DND-41 (cell line): ENCODE measurements around the gene DNAI7.
A peak's percentile ranks its signal among the peaks of the same experiment; 100 is the strongest.

Experiments
- ATAC-seq: fragments of 200-7000 bp; cut with Tn5 transposase; 3 replicates; pipeline ENCODE4 v1.9.1; 2021; ENCODE audit warnings: low read depth; ENCODE audit not compliant: insufficient read depth
- DNase-seq: peaks from one replicate; pipeline ENCODE4 v3.0.0-alpha.2; 2020
- H2AFZ ChIP-seq: 2 replicates; pipeline ENCODE4 v1.6.0; 2012; ENCODE audit warnings: low read depth, low read length
- H3K27ac ChIP-seq: 2 replicates; pipeline ENCODE4 v1.5.1; 2012; ENCODE audit warnings: low read length, inconsistent platforms
- H3K27me3 ChIP-seq: fragments of 200-600 bp; sonication (generic); 2 replicates; pipeline ENCODE4 v1.6.0; 2012; ENCODE audit warnings: low read length, mild to moderate bottlenecking, inconsistent platforms; ENCODE audit not compliant: insufficient read depth, poor library complexity
- H3K36me3 ChIP-seq: 2 replicates; pipeline ENCODE4 v1.5.1; 2012; ENCODE audit warnings: low read length, inconsistent platforms; ENCODE audit not compliant: insufficient read depth
- H3K4me1 ChIP-seq: 2 replicates; pipeline ENCODE4 v1.5.1; 2012; ENCODE audit warnings: mild to moderate bottlenecking, low read length; ENCODE audit not compliant: insufficient read depth
- H3K4me2 ChIP-seq: 2 replicates; pipeline ENCODE4 v1.6.0; 2012; ENCODE audit warnings: mild to moderate bottlenecking, moderate library complexity, low read length, inconsistent platforms; ENCODE audit not compliant: insufficient read depth
- H3K4me3 ChIP-seq, 2 experiments: fragments of 200-600 bp in 1 of 2; shearing (Covaris generic) in 1 of 2; 2 replicates each; pipeline ENCODE4 v1.5.1; 2012 to 2016; ENCODE audit warnings: inconsistent platforms in 2 of 2, low read length in 2 of 2, mild to moderate bottlenecking in 2 of 2, low read depth in 1 of 2, moderate library complexity in 1 of 2
- H3K79me2 ChIP-seq: 2 replicates; pipeline ENCODE4 v1.6.0; 2012; ENCODE audit warnings: low read length, inconsistent platforms; ENCODE audit not compliant: insufficient read depth
- H3K9ac ChIP-seq: 2 replicates; pipeline ENCODE4 v1.6.0; 2012; ENCODE audit warnings: low read depth, mild to moderate bottlenecking, inconsistent platforms, low read length, moderate library complexity
- H3K9me3 ChIP-seq: 2 replicates; pipeline ENCODE4 v1.5.1; 2012; ENCODE audit warnings: low read length, moderate library complexity, mild to moderate bottlenecking, inconsistent platforms; ENCODE audit not compliant: insufficient read depth, severe bottlenecking
- H4K20me1 ChIP-seq: 2 replicates; pipeline ENCODE4 v1.6.0; 2012; ENCODE audit warnings: low read length; ENCODE audit not compliant: insufficient read depth
- CTCF ChIP-seq: IDR thresholded peaks from 2 replicates; pipeline ENCODE4 v1.5.1; 2012; ENCODE audit warnings: borderline replicate concordance, low read length, moderate library complexity, mild to moderate bottlenecking; ENCODE audit not compliant: poor library complexity, severe bottlenecking; ENCODE audit errors: extremely low read depth
- EZH2 ChIP-seq: IDR thresholded peaks from 3 replicates; pipeline ENCODE4 v1.6.1; 2012; ENCODE audit warnings: borderline replicate concordance, low read depth, mild to moderate bottlenecking, moderate library complexity, low read length, inconsistent platforms; ENCODE audit not compliant: severe bottlenecking

Gene DNAI7

GRCh38 chr12:25186788-25187402, 8.1 kb downstream of the DNAI7 start:
- ATAC-seq, result peak; percentile 64; the same call in 2 of the 3 replicates
- Histone ChIP-seq H3K9me3 (no peaks in the 10 kb centered on the region), H3K4me2 (no peak overlapping the region), H3K4me3 (no peak overlapping the region), H3K27me3 (no peaks in the 10 kb centered on the region), H3K27ac (no peak overlapping the region), H3K79me2 (no peaks in the 10 kb centered on the region), H3K36me3 (no peaks in the 10 kb centered on the region), H2AFZ (no peak overlapping the region), H3K9ac (no peak overlapping the region), H4K20me1 (no peaks in the 10 kb centered on the region), H3K4me1 (peaks cover 2% of the 10 kb centered on the region; the same call in 1 of the 2 replicates)
- DNase-seq, result no peak
- TF ChIP-seq CTCF (no peak), EZH2 (no peak)

- H3K27me3 ChIP-seq, result no peaks in the 10 kb centered on the region
These were observed 8.7 kb downstream of the DNAI7 start for GRCh38 chr12:25186038-25186787.

GRCh38 chr12:25184132-25184531, 10.8 kb downstream of the DNAI7 start:
- no peak for ATAC-seq
- Histone ChIP-seq H3K9me3 (no peaks in the 10 kb centered on the region), H2AFZ (no peak overlapping the region), H4K20me1 (no peaks in the 10 kb centered on the region), H3K27me3 (no peaks in the 10 kb centered on the region), H3K4me2 (no peak overlapping the region), H3K4me1 (peaks cover 2% of the 10 kb centered on the region; the same call in 1 of the 2 replicates), H3K9ac (no peak overlapping the region), H3K79me2 (no peaks in the 10 kb centered on the region), H3K36me3 (no peaks in the 10 kb centered on the region), H3K27ac (no peak overlapping the region), H3K4me3 (no peak overlapping the region)
- TF ChIP-seq EZH2 (no peak), CTCF (no peak)
- DNase-seq, result no peak

More at GRCh38 chr12:25186038-25186787, 8.7 kb downstream of the DNAI7 start:
- H3K4me2 ChIP-seq, result no peak overlapping the region
- no peak overlapping the region for H3K9ac ChIP-seq
- no peak overlapping the region for H2AFZ ChIP-seq
- H3K4me1 ChIP-seq, result peaks cover 2% of the 10 kb centered on the region; the same call in 1 of the 2 replicates
- no peaks in the 10 kb centered on the region for H3K9me3 ChIP-seq
- no peak for ATAC-seq
- no peaks in the 10 kb centered on the region for H4K20me1 ChIP-seq
- no peak for TF ChIP-seq EZH2
- TF ChIP-seq CTCF, result no peak
- H3K27ac ChIP-seq, result no peak overlapping the region
- no peak overlapping the region for H3K4me3 ChIP-seq
- DNase-seq, result no peak
- H3K36me3 ChIP-seq, result no peaks in the 10 kb centered on the region
- H3K79me2 ChIP-seq, result no peaks in the 10 kb centered on the region
